ENCODE results near the gene COG7.
A peak's percentile ranks its signal among the peaks of the same experiment; 100 is the strongest.

The COG7 gene

DNA sequence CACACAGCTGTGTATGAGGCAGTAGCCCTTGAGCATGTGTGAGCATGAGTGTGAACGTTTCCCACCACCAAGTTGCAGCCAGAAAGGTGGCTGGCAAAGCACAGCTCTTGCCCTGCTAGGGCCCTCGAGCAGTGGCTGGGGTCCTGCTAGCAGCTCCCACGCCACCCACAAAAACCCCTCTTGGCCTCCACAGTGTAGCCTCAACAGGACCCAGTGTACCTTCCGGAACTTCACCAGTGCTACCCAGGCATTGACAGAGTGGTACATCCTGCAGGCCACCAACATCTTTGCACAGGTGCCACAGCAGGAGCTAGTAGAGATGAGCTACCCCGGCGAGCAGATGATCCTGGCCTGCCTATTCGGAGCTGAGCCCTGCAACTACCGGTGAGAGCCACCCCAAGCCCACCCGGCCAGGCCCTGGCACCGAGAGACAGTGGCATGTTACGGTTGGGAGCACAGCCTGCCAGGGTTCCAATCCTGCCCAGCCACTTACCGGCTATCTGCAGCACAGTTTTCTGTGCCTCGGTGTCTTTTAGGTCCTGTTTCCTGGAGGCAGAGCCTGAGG, 97.8 kb downstream of the COG7 start:
- no peak for DNase-seq

GRCh38 chr16:23354246-23354645, 98.7 kb downstream of the COG7 start:
- no peak for DNase-seq

DNA sequence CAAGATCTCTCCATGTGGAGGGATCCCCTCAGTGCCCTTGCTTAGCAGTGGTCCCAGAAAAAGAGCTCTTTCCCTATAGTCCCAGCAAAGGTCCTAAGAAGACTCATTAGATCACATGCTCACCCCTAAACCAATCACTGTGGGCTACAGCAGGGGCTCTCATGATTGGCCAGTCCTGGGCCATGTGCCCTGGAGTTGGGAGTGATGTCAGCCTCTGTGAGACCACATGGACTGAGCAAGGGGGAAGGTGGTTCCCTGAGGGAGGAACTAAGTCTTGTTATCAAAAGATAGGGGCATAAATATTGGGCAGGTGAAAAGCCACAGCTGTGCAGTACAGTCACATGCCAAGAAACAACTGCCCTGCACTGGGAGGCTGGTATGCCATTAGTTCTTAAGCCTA, 99.5 kb downstream of the COG7 start:
- DNase-seq: no peak

DNA sequence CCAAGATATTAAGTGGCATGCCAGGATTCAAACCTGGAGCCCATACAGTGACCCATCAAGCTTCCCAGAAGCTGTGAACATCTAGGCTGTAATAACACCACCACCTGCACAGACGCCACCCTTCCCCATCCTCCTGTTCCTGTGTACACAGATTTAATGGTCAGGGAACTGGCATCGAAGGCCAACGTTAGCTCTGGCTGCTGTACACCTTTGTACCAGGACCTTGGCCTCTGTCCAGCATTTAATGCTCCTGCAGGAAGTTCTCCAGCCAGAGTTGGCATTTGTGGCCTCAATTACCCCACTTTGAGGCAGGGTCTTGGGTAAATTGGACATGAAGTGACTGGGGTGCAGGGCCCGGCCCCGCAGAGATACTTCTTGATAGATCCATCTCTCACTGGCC, 101.6 kb downstream of the COG7 start:
- DNase-seq: peak; percentile 86

- DNase-seq: no peak
These were observed 104.2 kb downstream of the COG7 start for GRCh38 chr16:23348579-23349469.

- DNase-seq: no peak
These were observed 107.8 kb downstream of the COG7 start for GRCh38 chr16:23345237-23345636.

DNA sequence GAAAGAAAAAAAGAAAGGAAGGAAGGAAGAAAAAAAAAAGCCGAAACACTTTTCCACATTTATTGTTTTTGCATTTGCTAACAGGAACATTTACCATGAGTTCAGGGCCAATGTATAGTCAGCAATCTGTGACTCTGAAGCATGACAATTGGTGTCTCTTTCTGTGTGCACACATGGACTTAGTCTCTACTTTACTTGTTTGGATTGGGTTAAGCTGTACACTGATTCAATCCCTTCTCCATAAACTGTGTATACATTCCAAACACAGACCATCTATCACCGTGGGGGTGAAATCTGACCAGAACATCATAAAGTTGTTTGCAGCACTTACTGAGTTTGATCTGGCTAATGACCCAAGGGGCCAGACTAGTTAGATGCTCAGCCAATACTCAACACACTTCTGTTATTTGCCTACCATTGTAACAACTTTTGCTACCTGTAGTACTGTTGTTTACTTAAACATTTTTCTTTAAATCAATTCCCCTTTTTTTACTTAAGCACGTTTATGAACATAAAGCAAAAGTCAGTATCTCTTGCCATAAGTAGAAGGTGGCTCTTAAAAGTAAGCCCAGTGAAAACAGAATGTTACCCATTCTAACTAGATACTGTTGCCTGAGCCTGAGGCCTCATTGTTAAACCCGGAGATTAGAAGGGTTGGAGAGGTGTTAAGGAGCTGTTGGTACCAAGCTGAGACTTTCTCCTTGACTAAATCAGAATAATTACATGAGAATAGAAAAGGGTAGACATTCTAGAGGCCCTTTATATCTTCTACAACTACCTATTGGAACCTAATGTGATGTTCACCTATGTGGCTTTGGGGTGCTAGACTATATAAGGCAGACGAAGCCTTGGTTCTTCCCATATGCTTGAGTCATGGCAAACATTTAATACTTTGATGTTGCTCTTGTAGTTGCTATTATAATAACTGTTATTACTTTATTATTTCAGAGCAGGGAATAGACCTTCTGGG, 109.1 kb downstream of the COG7 start:
- DNase-seq: no peak

DNA sequence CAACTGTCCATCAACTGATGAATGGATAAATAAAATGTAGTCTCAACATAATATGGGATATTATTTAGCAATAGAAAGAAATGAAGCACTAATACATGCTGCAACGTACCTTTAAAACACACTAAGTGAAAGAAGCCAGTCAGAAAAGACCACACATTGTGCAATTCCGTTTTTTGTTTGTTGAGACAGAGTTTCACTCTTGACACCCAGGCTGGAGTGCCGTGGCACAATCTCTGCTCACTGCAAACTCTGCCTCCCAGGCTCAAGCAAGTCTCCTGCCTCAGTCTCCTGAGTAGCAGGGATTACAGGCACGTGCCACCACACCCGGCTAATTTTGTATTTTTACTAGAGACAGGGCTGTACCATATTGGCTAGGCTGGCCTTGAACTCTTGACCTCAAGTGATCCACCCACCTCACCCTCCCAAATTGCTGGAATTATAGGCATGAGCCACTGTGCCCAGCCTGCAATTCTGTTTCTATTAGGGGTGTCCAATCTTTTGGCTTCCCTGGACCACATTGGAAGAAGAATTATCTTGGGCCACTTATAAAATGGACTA, 110.8 kb downstream of the COG7 start:
- no peak for DNase-seq

- no peak for DNase-seq
These were observed 113.2 kb downstream of the COG7 start for GRCh38 chr16:23339787-23340186.
